Suprapubic skin (tissue), 4 donors: ENCODE data around the gene KCNT2. TPM values are rescaled to one million over a fixed set of nuclear protein-coding genes. Genes with fewer than 3 reads are reported as not detected.

Experiments
- DNase-seq, 2 donors: peaks; one replicate each; pipeline ENCODE4 v3.0.0-alpha.2; 2019; ENCODE audit warnings: low spot score in 2 of 2
- H3K27ac ChIP-seq: fragments of 200-600 bp; sonication (generic); one replicate; pipeline ENCODE4 v1.5.1; 2019
- H3K27me3 ChIP-seq: fragments of 200-600 bp; sonication (generic); one replicate; pipeline ENCODE4 v1.5.1; 2019
- H3K36me3 ChIP-seq: fragments of 200-600 bp; sonication (generic); one replicate; pipeline ENCODE4 v1.5.1; 2019
- H3K4me1 ChIP-seq: fragments of 200-600 bp; sonication (generic); one replicate; pipeline ENCODE4 v1.5.1; 2019
- H3K4me3 ChIP-seq: fragments of 200-600 bp; sonication (generic); one replicate; pipeline ENCODE4 v1.5.1; 2019; ENCODE audit warnings: mild to moderate bottlenecking
- H3K9me3 ChIP-seq: fragments of 200-600 bp; sonication (generic); one replicate; pipeline ENCODE4 v1.5.1; 2019
- CTCF ChIP-seq, 2 donors: fragments of 200-600 bp in 1 of 2; fragments of 450-650 bp in 1 of 2; sonication (generic) in 1 of 2; IDR thresholded peaks; one replicate each; pipeline ENCODE4 v1.5.1; 2016 to 2019; ENCODE audit warnings: antibody characterized with exemption in 2 of 2, mild to moderate bottlenecking in 1 of 2, moderate library complexity in 1 of 2
- EP300 ChIP-seq: sonication (generic); formaldehyde crosslinking; IDR thresholded peaks from one replicate; pipeline ENCODE4 v1.6.1; 2017; ENCODE audit warnings: antibody characterized with exemption
- POLR2A ChIP-seq, 2 donors: fragments of 450-650 bp; IDR thresholded peaks; one replicate each; pipeline ENCODE4 v1.6.1; 2017; ENCODE audit warnings: antibody characterized with exemption in 2 of 2, mild to moderate bottlenecking in 2 of 2, moderate library complexity in 2 of 2
- POLR2AphosphoS5 ChIP-seq, 3 donors: sonication (generic); formaldehyde crosslinking; IDR thresholded peaks; one replicate each; pipeline ENCODE4 v1.6.1; 2017; ENCODE audit warnings: antibody characterized with exemption in 3 of 3
- WGBS: methylation state at CpG from one replicate; pipeline ENCODE4 v1.1.5; 2018; 5-methylcytosine and 5-hydroxymethylcytosine counted together
- total RNA-seq, 4 donors: library from RNA; depleted of rRNA; stranded (reverse); fragments of >200 nt; gene quantifications; one replicate each; pipeline ENCODE4 v1.1.0, GENCODE V29; 2016

The KCNT2 gene
- total RNA-seq, 4 donors from 2014 or later: 0.34 to 2.5 (median 0.34) TPM

GRCh38 chr1:196308176-196308575 lies 300.1 kb downstream of the KCNT2 start:
- H3K9me3 ChIP-seq: no peaks in the 10 kb centered on the region
- H3K36me3 ChIP-seq: no peaks in the 10 kb centered on the region
- no peak for DNase-seq
- H3K4me3 ChIP-seq: no peak overlapping the region
- no peaks in the 10 kb centered on the region for H3K27me3 ChIP-seq
- no peak for TF ChIP-seq EP300
- no peak for TF ChIP-seq POLR2AphosphoS5 (IDR thresholded peaks at IDR 0.05)
- no peak for TF ChIP-seq POLR2A (IDR thresholded peaks at IDR 0.05)
- no peak for TF ChIP-seq CTCF (IDR thresholded peaks at IDR 0.05)
- H3K4me1 ChIP-seq: no peaks in the 10 kb centered on the region
- H3K27ac ChIP-seq: no peak overlapping the region
- 82% methylated on average over 1 of the region's 1 CpG for WGBS

GRCh38 chr1:196306421-196306820 lies 301.8 kb downstream of the KCNT2 start:
- no peaks in the 10 kb centered on the region for H3K9me3 ChIP-seq
- no peaks in the 10 kb centered on the region for H3K4me1 ChIP-seq
- H3K27me3 ChIP-seq: no peaks in the 10 kb centered on the region
- TF ChIP-seq POLR2AphosphoS5 (IDR thresholded peaks at IDR 0.05) (no peak), CTCF (IDR thresholded peaks at IDR 0.05) (no peak), POLR2A (IDR thresholded peaks at IDR 0.05) (no peak), EP300 (no peak)
- no peak for DNase-seq
- no peaks in the 10 kb centered on the region for H3K36me3 ChIP-seq
- WGBS: 76% methylated on average over 2 of the region's 2 CpGs
- H3K4me3 ChIP-seq: no peak overlapping the region
- no peak overlapping the region for H3K27ac ChIP-seq

GRCh38 chr1:196305216-196305615 lies 303.0 kb downstream of the KCNT2 start:
- Histone ChIP-seq H3K36me3 (no peaks in the 10 kb centered on the region), H3K4me3 (no peak overlapping the region), H3K4me1 (no peaks in the 10 kb centered on the region), H3K9me3 (no peaks in the 10 kb centered on the region), H3K27ac (no peak overlapping the region), H3K27me3 (no peaks in the 10 kb centered on the region)
- 61% methylated on average over 2 of the region's 2 CpGs for WGBS
- no peak for DNase-seq
- no peak for TF ChIP-seq CTCF (IDR thresholded peaks at IDR 0.05)
- no peak for TF ChIP-seq POLR2AphosphoS5 (IDR thresholded peaks at IDR 0.05)
- no peak for TF ChIP-seq POLR2A (IDR thresholded peaks at IDR 0.05)
- TF ChIP-seq EP300: no peak

GRCh38 chr1:196302981-196303380 lies 305.3 kb downstream of the KCNT2 start:
- Histone ChIP-seq H3K27ac (no peak overlapping the region), H3K4me3 (no peak overlapping the region), H3K27me3 (no peaks in the 10 kb centered on the region), H3K4me1 (no peaks in the 10 kb centered on the region), H3K9me3 (no peaks in the 10 kb centered on the region), H3K36me3 (no peaks in the 10 kb centered on the region)
- no peak for TF ChIP-seq CTCF (IDR thresholded peaks at IDR 0.05)
- no peak for TF ChIP-seq POLR2AphosphoS5 (IDR thresholded peaks at IDR 0.05)
- no peak for TF ChIP-seq EP300
- no peak for TF ChIP-seq POLR2A (IDR thresholded peaks at IDR 0.05)
- no peak for DNase-seq

- whole genome bisulfite sequencing: 74% methylated on average over 1 of the region's 1 CpG
Measured at GRCh38 chr1:196302420-196302819, 305.8 kb downstream of the KCNT2 start.

More at GRCh38 chr1:196302420-196302819, 305.8 kb downstream of the KCNT2 start:
- H3K4me1 ChIP-seq: no peaks in the 10 kb centered on the region
- H3K27me3 ChIP-seq: no peaks in the 10 kb centered on the region
- H3K36me3 ChIP-seq: no peaks in the 10 kb centered on the region
- H3K27ac ChIP-seq: no peak overlapping the region
- no peak for DNase-seq
- TF ChIP-seq EP300 (no peak), POLR2A (IDR thresholded peaks at IDR 0.05) (no peak), POLR2AphosphoS5 (IDR thresholded peaks at IDR 0.05) (no peak), CTCF (IDR thresholded peaks at IDR 0.05) (no peak)
- H3K9me3 ChIP-seq: no peaks in the 10 kb centered on the region
- no peak overlapping the region for H3K4me3 ChIP-seq
